ENCODE results near the gene TBPL1.

- TF ChIP-seq CTCF (IDR thresholded peaks at IDR 0.05; ENCODE audit: low read depth, low read length, missing input control) (no peak), GABPA (IDR thresholded peaks at IDR 0.05 in 1 of 2, conservative IDR thresholded peaks at IDR 0.05 in 1 of 2) (no peak), MAX (IDR thresholded peaks at IDR 0.05) (no peak), ZBTB33 (IDR thresholded peaks at IDR 0.05) (no peak), YY1 (IDR thresholded peaks at IDR 0.05) (no peak), RAD21 (IDR thresholded peaks at IDR 0.05) (no peak)
Measured at GRCh38 chr6:134016558-134016814, 63.5 kb downstream of the TBPL1 start.

All from liver (tissue), 3 donors.